RWPE2 (cell line): ENCODE measurements around the gene STEAP4.

Source experiments
- ATAC-seq: fragments of 200-7000 bp; cut with Tn5 transposase; 3 replicates; pipeline ENCODE4 v1.9.1; 2021; ENCODE audit warnings: low read depth
- DNase-seq: peaks from one replicate; pipeline ENCODE4 v3.0.0-alpha.2; 2020; ENCODE audit warnings: low spot score
- H3K27ac ChIP-seq: fragments of 450-650 bp; 2 replicates; pipeline ENCODE4 v1.5.1; 2017; ENCODE audit warnings: mild to moderate bottlenecking; ENCODE audit not compliant: poor library complexity, severe bottlenecking
- H3K27me3 ChIP-seq: fragments of 250-450 bp; sonication (Bioruptor Pico); 2 replicates; pipeline ENCODE4 v1.5.1; 2021; ENCODE audit warnings: mild to moderate bottlenecking, moderate library complexity; ENCODE audit not compliant: insufficient read depth, poor library complexity, severe bottlenecking
- H3K36me3 ChIP-seq: fragments of 250-450 bp; sonication (Bioruptor Pico); 2 replicates; pipeline ENCODE4 v1.5.1; 2020; ENCODE audit warnings: low read depth, mild to moderate bottlenecking, moderate library complexity
- H3K4me1 ChIP-seq: fragments of 250-450 bp; sonication (Bioruptor Pico); 2 replicates; pipeline ENCODE4 v1.5.1; 2021; ENCODE audit warnings: mild to moderate bottlenecking, moderate library complexity; ENCODE audit not compliant: insufficient read depth, poor library complexity, severe bottlenecking
- H3K4me3 ChIP-seq: fragments of 250-450 bp; sonication (Bioruptor Pico); 2 replicates; pipeline ENCODE4 v1.5.1; 2021; ENCODE audit warnings: mild to moderate bottlenecking, moderate library complexity; ENCODE audit not compliant: severe bottlenecking
- H3K9me3 ChIP-seq: fragments of 250-450 bp; sonication (Bioruptor Pico); 2 replicates; pipeline ENCODE4 v1.5.1; 2021; ENCODE audit warnings: mild to moderate bottlenecking, moderate library complexity; ENCODE audit not compliant: severe bottlenecking
- CTCF ChIP-seq: fragments of 450-650 bp; IDR thresholded peaks from one replicate; pipeline ENCODE4 v1.5.1; 2017; ENCODE audit warnings: mild to moderate bottlenecking, moderate library complexity; ENCODE audit not compliant: poor library complexity, severe bottlenecking

The STEAP4 gene

DNA sequence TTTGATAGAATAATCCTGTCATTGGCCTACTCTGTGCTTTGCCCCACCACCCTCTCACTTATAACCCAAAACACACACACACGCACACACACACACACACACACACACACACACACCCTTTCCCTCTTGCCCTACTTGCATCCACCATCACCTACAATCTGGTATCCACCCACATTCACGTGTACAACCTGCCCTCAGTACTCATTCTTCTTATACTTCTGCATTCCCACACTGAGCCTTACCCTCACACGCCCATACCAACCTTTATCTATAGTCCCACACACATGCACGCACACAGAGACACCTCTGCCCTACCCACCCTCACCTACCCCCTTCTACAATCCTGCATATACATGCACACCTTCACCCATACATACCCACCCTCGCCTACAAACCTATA, 76.0 kb downstream of the STEAP4 start:
- no peaks in the 10 kb centered on the region for H3K9me3 ChIP-seq
- no peak overlapping the region for H3K27ac ChIP-seq
- no peaks in the 10 kb centered on the region for H3K27me3 ChIP-seq
- H3K36me3 ChIP-seq = no peaks in the 10 kb centered on the region
- ATAC-seq (no peak), DNase-seq (no peak)
- H3K4me3 ChIP-seq = no peak overlapping the region
- TF ChIP-seq CTCF = no peak
- peaks cover 13% of the 10 kb centered on the region for H3K4me1 ChIP-seq

- H3K9me3 ChIP-seq = no peaks in the 10 kb centered on the region
- H3K36me3 ChIP-seq = no peaks in the 10 kb centered on the region
- peaks cover 22% of the 10 kb centered on the region for H3K4me1 ChIP-seq
- H3K27ac ChIP-seq = no peak overlapping the region
- no peaks in the 10 kb centered on the region for H3K27me3 ChIP-seq
- ATAC-seq (no peak), DNase-seq (no peak)
- no peak for TF ChIP-seq CTCF
- no peak overlapping the region for H3K4me3 ChIP-seq
Observed at GRCh38 chr7:88229302-88229995, 77.2 kb downstream of the STEAP4 start.

GRCh38 chr7:88226886-88227516, 79.7 kb downstream of the STEAP4 start:
- TF ChIP-seq CTCF = no peak
- peak overlapping the region; percentile 63 for H3K27ac ChIP-seq
- no peaks in the 10 kb centered on the region for H3K9me3 ChIP-seq
- H3K27me3 ChIP-seq = no peaks in the 10 kb centered on the region
- DNase-seq = peak; percentile 78
- no peaks in the 10 kb centered on the region for H3K36me3 ChIP-seq
- ATAC-seq = peak; percentile 97
- no peak overlapping the region for H3K4me3 ChIP-seq
- peaks cover 27% of the 10 kb centered on the region for H3K4me1 ChIP-seq

DNA sequence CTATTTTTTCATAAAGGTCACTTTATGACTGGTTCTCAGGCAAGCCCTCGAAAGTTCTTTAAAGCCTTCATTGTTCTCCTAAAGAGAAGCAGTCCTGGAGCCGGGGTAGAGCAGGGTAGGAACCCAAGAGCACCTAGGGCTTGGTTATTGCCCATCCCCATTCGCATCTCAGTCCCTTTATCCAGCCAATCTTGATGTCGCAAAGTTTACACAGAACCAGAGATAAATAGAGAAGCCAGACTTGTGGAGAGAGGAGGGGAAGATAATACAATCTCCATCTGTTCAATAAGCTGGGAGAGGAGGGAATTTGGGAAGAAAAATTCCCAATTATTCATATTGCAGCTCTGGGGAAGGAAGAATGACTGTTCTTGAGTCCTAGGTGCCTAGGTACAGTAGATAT, 80.5 kb downstream of the STEAP4 start:
- Histone ChIP-seq H3K27me3 (no peaks in the 10 kb centered on the region), H3K4me1 (peaks cover 27% of the 10 kb centered on the region), H3K36me3 (no peaks in the 10 kb centered on the region), H3K27ac (no peak overlapping the region), H3K4me3 (no peak overlapping the region), H3K9me3 (no peaks in the 10 kb centered on the region)
- no peak for ATAC-seq
- no peak for TF ChIP-seq CTCF
- DNase-seq = no peak
